HG02870 (cell line): ENCODE results near the gene MYT1.
"Not testable (repeated sequence)": the region's sequence is repeated elsewhere in the genome, so short reads cannot be mapped to it uniquely, and the experiment has no call there.

Experiments
- ATAC-seq: cut with Tn5 transposase; IDR thresholded peaks from one replicate; pipeline ENCODE4 v1.9.1; 2021; ENCODE audit warnings: mild to moderate bottlenecking, moderate library complexity; ENCODE audit not compliant: unreplicated experiment

MYT1 gene

DNA sequence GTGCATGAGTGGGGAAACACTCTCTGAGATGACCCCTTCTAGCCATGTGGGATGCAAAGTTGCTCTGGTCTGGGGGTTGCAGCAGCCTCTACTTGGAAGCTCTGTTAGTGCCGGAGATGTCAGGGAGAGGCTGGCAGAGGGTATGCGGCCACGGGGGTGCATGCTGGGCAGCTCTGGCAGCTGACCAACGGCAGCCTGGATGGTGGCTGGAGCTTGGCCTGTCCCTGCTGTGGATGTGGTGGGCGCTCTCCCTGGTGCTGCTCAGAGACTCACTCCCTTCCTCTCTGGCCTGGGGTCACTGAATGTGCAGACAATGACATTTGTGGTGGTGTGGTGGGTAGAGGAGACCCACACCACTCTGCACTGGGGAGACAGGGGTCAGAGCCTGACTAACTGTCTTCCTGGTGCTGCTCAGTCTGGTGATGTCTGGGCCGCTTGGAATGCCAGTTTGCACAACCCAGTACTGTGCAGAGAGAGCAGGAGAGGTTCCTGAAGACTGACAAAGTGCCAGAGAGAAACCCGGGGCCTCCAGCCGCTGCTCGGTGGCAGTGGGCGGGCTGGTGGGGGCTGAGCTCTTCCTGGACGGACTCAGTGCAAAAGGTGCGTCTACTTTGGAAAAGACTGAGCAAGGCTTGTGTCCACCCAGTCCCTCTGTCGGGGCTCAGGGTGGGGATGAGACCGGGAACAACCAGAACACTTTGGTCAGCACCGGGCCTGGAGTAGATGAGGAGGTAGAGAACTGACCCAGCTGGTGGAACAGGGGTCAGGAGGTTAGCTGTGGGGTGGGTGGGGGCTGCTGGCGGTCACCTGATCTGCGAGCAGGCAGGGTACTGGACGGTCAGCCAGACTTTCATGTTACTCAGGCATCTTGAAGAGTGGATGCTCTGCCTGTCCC lies 2.7 kb downstream of the MYT1 start:
- ATAC-seq, result no peak

DNA sequence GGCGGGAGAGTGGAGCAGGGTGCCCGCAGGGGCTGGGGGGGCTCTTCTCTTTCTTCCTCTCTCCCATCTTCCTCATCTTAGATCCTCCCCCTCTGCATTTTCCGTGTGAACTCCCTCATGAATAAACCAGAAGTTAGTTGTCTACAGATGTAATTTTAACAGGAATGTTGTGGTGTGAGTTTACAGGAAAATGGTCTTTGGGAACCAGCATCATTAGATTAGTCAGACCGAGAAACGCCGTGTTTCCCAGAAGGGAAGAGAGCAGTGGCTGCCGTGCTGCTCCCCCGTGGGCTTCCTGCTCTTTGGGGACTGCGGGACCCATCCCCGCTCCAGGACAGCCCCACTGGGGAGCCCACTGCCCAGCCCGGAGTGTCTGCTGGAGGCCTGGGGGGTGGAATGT lies 3.4 kb downstream of the MYT1 start:
- ATAC-seq, result no peak

DNA sequence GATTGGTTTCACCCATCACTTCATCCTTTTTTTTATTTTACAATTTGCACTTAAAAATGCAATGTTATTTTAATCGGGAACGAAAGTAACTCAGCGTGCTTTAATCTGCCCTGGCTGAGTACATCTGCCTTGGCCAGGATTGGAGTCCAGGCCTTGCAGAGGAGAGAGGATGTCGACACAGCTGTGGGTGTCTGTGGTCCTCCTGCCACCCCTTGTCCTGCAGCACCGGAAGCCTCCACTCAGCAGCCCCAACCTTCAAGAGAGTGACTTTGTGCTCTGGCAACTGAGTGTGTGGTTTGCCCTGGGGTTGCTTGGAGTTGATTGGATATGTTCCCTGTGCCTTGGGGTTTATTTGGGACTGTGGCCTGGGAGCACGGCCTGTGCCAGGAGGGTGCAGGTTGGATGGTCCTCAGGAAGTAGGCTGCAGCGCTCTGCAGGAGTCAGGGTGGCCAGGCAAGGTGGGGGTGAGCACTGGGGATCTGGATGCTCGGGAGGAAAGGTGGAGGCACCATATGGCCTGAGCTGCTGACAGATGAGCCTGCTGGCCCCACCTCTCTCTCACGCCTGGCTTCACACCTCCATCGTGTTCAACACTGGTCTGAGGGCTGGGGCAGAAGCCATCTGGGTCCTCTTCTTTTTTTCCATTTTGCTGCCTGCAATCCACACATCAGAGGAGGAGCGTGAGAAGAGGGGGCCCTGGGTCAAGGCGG lies 4.3 kb downstream of the MYT1 start:
- ATAC-seq, result no peak

DNA sequence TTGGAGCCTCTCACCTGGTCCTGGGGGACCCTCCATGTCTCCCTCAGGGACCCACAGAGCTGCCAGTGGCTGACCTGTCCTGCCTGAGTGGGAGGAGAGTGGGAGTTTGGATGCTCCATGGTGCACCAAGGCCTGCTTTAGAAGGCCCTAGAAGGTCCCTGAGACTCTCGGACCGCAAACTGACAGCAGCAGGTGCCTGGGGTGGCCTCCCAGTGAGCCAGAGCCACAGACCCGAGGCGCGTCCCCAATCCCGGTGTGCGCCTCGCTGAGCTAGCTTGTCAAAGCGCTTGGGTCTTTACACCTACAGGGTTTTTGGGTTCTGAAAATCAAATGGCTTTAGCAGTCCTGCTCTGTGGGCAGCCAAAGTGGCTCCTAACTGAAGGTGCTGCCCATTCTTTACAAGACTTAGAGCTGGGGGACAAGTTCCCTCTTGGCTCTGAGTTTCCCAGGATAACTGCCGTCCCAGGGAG lies 4.9 kb downstream of the MYT1 start:
- ATAC-seq, result no peak

DNA sequence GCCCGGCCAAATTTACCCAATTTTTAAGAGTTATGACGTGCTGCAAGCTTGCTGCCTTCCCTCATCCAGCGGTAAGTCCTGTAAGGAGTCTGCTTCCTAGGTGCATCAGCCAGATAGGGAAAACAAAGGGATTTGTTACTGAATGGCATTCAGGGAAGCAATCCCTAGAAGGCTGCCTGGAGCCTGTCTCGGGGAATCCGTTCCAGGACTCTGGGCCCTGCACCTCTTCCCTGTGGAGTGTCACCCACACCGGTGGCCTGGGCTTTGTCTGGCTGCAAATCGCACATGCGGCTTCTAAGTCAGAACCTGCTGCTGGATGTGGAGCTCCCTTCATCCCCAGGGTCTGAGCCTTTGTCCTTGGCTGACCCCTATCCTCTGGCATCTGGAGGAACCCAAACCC lies 7.0 kb downstream of the MYT1 start:
- ATAC-seq, result no peak

DNA sequence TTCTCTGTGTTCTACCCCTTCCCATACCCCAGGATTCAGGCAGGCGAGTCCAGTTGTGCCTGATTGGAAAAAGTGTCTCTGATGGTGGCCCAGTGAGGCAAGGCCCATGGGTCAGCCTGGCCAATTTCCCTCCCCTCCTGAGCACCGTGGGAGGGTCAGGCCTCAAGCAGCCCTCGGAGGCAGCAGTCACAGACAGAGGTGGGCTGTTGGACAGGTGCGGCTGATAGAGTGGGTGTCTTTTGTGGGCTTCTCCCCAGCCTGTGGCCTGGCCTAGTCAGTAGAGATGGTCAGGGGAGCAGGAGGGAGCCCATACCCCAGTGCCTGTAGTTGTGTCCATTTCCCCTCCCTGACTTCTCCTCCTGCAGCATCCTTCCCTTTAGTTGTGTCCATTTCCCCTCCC lies 8.9 kb downstream of the MYT1 start:
- no peak for ATAC-seq

DNA sequence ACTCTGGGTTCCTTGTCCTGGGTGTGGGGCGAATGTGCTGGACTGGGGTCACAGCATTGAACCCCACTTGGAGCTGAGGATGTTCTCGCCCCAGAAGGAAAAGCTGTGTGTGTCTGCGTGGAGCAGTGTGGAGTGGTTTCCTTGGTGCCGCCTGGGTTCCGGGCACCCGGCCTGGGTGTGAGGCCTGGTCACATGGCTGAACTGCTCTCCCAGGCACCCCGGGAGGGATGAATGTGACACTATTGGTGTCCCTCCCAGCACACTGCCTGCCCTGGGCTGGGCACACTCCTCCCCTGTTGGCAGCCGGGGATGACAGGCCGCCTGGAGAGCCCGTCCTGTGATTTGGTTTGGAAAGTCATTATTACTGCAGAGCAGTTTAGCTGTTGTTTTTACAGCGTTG lies 12.3 kb downstream of the MYT1 start:
- no peak for ATAC-seq

DNA sequence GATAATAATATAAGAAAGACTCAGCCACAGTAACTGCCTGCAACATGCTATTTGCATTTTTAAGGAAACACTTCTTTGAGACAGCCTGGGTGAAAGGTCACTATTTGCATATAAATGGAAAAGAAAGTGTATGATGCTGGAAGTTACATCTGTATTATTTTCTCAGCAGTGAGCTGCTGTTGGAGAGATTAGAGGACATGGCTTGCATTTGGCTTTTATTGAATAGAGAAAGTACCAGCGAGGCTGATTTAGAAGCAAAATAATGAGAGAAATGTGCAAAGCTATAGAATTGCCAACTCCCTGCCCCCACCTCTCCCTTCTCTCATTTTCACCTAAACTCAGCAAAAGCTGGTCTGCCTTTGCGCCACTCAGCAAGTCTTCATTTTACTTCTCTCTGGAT lies 12.7 kb downstream of the MYT1 start:
- no peak for ATAC-seq

DNA sequence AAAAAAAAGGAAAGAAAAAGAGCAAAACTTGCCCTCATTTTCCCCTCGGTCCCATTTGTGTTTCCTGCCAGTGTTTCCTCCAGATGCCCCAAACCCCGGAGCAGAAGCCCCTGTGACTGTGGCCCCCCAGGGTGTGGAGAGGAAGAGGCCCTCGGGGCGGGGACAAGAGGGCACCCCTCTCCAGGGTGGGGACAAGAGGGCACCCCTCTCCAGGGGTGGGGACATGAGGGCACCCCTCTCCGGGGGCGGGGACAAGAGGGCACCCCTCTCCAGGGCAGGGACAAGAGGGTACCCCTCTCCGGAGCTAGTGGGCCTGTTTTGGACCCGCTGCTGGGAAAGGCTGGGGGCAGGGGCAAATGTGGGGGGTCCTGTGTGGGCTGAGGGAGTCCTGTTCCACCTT lies 13.1 kb downstream of the MYT1 start:
- no peak for ATAC-seq

DNA sequence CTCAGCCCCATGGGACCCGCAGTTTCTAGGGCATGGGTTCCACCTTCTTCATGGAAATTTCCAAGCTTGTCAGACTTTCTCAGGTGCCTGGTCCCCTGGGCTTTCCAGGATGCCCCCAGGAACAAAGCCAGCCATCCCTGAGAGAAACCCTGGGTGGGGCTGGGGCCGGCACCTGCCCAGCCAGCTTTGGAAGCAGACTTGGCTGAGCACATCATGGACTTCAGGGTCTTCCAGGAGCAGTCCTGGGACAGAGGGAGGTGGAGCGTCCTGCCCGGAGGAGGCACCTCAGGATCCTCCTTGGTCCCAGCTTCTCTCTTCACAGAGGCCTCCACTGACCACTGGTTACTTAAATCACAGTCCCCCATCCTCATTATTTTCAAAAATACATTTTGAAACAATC lies 13.5 kb downstream of the MYT1 start:
- ATAC-seq, result no peak

DNA sequence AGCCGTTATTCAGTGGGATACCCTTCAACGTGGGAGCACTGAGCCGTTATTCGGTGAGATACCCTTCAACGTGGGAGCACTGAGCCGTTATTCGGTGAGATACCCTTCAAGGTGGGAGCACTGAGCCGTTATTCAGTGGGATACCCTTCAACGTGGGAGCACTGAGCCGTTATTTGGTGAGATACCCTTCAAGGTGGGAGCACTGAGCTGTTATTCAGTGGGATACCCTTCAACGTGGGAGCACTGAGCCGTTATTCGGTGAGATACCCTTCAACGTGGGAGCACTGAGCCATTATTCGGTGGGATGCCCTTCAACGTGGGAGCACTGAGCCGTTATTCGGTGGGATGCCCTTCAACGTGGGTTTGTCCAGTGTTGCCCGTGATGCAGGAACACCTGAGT lies 14.7 kb downstream of the MYT1 start:
- ATAC-seq, result not testable (repeated sequence)

DNA sequence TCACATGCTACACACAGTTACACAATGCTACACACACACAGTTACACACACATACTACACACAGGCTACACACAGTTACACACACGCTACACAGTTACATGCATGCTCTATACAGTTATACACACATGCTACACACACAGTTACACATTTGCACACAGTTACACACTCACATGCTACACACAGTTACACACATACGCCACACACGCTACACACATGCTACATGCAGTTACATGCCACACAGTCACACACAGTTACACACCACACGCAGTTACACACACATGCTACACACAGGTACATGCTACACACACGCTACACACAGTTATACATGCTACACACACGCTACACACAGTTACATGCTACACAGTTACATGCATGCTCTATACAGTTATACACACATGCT lies 15.6 kb downstream of the MYT1 start:
- ATAC-seq, result no peak

DNA sequence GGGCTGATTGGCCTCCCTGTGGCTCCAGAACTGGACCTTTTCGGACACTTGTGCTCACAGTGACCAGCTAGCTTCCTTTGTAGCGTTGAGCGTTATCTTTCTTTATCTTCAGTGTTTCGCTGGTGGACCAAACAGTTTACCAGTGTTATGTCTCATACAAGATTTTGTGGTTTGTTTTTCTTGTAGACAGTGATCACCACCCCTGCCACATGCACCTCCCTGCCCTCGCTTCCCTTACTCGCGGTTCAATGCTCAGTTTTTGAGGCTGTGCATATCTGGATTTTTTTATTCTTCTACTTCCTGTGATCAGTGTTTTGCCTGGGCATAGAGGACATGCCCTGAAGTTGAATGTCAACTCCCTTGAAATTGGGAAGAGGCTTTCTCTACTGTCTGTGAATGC lies 16.4 kb downstream of the MYT1 start:
- ATAC-seq, result no peak

DNA sequence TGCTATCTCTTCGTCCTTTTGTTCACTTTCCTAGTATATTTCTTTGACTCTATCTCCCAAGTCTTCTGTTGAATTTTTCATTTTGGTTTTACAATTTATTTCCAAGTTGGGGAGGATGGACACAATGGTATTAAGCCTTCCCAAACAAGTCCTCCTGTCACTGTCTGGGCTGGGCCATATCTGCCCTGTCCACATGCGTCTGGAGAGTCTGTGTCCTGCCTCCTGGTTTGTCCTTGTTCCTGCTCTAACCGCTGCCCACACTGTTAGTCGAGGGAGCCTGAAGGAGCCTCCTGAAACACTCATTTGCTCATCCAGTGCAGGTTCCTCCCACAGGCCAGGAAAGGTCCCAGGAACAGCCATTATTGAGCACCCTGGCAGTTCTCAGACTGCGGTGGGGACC lies 17.1 kb downstream of the MYT1 start:
- ATAC-seq, result no peak

DNA sequence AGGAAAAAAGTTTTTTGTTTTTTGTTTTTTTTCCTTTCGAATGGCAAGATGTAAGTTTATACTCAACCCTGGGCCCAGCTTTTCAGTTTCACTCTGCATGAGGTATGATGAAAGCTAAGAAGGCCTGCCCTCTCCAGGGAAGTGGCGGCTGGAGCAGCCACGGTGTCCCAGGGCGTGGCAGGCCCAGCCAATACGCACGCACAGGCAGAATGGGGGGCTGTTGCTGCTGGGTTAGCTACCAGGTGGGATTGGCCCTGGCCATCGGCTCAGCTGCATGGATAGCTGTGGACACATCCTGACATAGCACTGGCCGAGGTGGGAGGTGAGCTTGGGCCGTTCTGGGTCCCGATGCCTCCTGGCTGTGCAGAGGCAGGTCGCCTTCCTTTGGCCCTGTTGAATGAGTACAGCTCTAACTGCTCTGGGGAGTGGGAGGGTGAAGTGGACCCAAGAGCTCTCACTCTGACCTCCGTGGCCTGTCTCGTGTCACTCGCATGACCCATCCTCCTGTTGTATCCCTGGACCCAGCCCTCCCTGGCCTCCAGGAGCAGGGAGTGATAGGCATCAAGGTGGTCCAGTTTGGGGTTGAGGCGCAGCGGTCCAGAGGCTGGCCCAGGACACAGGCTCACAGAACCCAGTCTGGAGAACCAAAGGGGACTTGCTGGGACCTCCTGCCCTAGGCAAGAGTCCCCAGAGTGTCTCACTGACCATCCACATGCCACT lies 18.1 kb downstream of the MYT1 start:
- no peak for ATAC-seq

DNA sequence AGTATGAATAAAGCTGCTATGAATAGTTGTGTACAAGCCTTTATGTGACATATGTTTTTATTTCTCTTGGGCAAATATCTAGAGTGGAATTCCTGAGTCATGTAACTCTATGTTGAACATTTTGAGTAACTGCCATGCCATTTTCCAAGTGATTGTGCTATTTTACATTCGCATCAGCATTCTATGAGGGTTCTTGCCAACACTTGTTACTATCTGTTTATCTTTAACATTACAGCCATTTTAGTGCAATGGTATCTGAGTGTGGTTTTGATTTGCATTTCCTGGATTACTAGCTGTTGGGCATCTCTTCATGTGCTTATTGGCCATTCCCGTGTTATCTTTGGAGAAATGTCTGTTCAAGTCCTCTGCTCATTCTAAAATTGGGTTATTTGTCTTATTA lies 19.1 kb downstream of the MYT1 start:
- no peak for ATAC-seq

DNA sequence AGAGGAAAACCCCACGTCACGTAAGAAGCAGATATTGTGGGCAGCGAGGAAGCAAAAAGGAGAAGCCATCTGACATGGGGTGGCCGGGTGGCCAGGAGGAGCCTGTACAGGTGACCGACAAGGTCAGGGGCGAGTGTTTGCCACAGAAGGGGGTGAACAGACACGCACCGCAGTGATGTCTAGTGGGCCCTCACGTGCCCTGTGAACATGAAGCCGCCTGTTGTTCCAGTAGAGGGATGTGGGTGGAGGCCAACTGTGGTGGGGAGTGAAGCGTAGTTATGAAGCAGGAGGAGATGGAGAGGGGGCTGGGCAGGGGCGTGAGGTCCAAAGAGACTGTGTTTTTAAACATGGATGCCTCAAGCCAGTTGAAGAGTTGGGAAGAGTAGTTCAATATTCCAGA lies 20.5 kb downstream of the MYT1 start:
- no peak for ATAC-seq

DNA sequence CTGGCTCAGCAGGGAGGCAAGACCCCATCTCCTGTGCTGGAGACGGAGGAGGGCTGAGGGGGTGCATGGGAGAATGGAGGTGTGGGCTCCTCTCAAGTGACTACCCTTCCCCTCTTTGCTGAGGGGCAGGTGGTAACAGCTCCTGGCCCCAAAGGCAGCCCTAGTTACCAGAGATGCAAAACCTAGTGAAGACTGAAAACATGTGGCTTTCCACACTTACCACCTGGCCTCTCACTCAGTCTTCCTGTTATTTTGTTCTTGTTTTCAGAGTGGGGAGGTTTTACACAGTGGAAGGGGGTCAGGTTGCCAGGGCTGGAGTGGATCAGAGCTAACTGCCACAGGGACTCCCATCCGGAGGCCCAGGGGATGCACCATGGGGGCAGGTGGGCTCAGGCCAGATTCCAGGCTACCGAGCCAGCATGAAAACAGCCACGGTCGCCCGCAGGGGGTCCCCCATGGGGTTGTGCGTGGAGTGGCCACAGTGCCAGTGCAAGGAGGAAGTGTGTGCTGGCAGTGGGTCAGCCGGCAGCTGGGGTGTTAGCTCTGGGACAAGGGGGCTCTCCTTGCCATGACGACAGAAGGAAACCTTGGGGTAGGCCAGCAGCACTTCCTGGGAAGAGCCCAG lies 21.1 kb downstream of the MYT1 start:
- ATAC-seq, result no peak

DNA sequence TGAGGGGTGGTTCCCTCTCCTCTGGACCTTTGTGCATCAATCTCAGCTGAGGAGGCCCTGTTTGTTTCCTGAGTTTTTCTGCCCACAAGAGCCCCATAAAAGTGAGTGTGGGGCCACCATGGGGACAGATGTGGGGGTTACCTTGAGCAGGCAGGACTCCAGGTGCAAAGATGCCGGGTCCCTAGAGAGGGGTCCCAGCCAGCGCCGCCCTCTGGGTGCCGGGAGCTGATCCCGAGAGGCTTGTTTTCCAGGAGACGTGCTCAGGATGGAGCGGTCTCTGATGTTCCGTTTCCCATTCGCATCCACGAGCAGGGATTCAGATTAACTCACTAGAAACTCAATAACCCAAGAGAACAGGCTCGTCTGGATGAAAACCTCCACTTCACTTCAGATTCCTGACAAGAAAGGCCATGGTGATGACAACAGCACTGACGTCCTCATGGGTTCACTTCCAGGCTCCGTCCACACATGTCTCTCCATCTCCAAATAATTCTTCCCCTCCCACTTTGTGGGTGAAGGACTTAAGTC lies 21.9 kb downstream of the MYT1 start:
- ATAC-seq, result no peak

DNA sequence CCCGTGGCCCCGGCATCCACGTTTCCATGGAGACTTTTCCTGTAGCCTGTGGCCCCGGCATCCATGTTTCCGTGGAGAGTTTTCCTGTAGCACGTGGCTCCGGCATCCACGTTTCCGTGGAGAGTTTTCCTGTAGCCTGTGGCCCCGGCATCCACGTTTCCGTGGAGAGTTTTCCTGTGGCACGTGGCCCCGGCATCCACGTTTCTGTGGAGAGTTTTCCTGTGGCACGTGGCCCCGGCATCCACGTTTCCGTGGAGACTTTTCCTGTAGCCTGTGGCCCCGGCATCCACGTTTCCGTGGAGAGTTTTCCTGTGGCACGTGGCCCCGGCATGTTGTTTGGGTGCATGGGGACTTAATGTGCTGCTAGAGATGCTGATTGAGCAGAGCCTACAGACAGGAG lies 23.0 kb downstream of the MYT1 start:
- ATAC-seq, result not testable (repeated sequence)

DNA sequence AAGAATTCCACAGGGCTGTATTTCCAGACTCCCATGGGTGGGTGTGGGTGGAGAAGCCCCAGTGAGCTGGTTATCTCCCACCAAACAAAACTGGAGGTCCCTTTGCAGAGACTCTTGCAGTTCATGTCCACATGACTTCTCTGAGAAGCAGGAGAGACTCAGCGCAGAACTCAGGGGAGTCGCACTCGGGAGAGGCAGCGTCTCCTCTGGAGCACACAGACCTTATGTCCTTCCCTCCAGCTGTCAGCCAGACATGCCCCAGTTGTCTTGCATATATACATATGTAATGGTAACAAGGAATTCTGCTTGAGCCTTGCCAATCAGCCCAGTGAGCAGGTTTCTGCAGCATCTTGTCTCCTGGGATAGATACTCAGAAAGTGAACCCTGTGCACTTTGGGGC lies 23.8 kb downstream of the MYT1 start:
- ATAC-seq, result no peak
